Colonic mucosa (tissue), 4 donors: Measurements from ENCODE around the gene DLGAP1. TPM values are rescaled to one million over a fixed set of nuclear protein-coding genes. Genes with fewer than 3 reads are reported as not detected.
"Not testable (repeated sequence)": the region's sequence is repeated elsewhere in the genome, so short reads cannot be mapped to it uniquely, and the experiment has no call there.

Experiments used
- DNase-seq: peaks from one replicate; pipeline ENCODE4 v3.0.0-alpha.2; 2020
- H3K27ac ChIP-seq: fragments of 200-600 bp; one replicate; pipeline ENCODE4 v1.8.0; 2021
- H3K27me3 ChIP-seq: fragments of 200-600 bp; one replicate; pipeline ENCODE4 v1.8.0; 2021
- H3K36me3 ChIP-seq: fragments of 200-600 bp; one replicate; pipeline ENCODE4 v1.8.0; 2021
- H3K4me1 ChIP-seq: fragments of 200-600 bp; one replicate; pipeline ENCODE4 v1.8.0; 2021; ENCODE audit warnings: mild to moderate bottlenecking
- H3K4me3 ChIP-seq: fragments of 200-600 bp; one replicate; pipeline ENCODE4 v1.8.0; 2021
- H3K9ac ChIP-seq, 2 donors: one replicate each; pipeline ENCODE4 v1.7.0; 2013; ENCODE audit warnings: control low read depth in 2 of 2, low read depth in 2 of 2, low read length in 2 of 2
- H3K9me3 ChIP-seq: fragments of 200-600 bp; one replicate; pipeline ENCODE4 v1.8.0; 2021
- intact Hi-C: fragments of 100-400 bp; cut with DNase I; formaldehyde crosslinking; loops from one replicate; pipeline ENCODE4 v1.14.1; 2022
- total RNA-seq, 2 donors: library from RNA; stranded (reverse); fragmentation: NEBNext Ultra II Directional in 1 of 2; extraction: Animal tissue kit (Norgen Biotek cat#: 25700) in 1 of 2; gene quantifications; one replicate each; pipeline ENCODE4 v1.2.1, GENCODE V29; 2021
- TF ChIP-seq, protein P1 (sequence below): fragments of 200-600 bp; IDR thresholded peaks from one replicate; pipeline ENCODE4 v1.8.0; 2022; ENCODE audit warnings: antibody characterized with exemption, mild to moderate bottlenecking
- donor health status: healthy.
- donor health status: DM: no; HTN: no; CAD: no.
- donor health status: DM: no; HTN: no; CAD: no.

DLGAP1 gene
- total RNA-seq, 2 donors from 2014 or later = 0.25 to 0.50 TPM

DNA sequence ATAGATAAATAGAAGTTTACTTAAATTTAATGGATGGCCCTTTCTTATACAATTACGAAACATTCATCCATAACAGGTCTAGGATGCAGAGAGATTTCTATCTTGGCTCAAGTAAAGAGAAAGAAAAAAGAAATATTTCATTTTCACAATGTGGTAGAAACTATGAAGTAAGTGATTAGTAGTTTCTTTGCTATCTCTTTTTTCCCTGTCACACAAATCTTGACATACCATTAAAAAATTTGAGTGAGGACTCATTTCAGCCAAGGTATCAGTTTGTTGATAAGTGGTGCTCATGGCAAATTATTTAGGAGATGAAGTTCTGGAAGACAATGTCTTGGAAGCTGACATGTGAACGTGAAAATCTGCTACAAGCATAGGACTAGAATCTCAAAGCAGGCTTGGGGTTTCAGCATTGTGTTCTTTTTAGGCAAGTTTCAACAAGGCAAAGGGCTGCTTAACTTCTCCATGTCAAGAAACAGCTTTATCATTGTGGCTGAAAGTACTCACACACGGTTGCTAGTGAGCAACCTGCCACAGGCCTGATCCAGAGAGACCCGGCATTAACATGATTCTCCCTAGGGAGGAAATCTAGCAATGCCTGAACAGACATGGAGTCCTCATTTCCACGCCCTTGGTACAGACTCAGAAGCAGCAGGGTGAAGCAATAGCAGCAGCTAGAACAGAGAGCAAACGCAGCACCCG, 414.6 kb downstream of the DLGAP1 start:
- Histone ChIP-seq H3K4me1 (no peaks in the 10 kb centered on the region), H3K9ac (no peak overlapping the region), H3K4me3 (no peak overlapping the region), H3K27me3 (no peaks in the 10 kb centered on the region), H3K9me3 (no peaks in the 10 kb centered on the region), H3K36me3 (no peaks in the 10 kb centered on the region), H3K27ac (no peak overlapping the region)
- TF ChIP-seq, protein P1, sequence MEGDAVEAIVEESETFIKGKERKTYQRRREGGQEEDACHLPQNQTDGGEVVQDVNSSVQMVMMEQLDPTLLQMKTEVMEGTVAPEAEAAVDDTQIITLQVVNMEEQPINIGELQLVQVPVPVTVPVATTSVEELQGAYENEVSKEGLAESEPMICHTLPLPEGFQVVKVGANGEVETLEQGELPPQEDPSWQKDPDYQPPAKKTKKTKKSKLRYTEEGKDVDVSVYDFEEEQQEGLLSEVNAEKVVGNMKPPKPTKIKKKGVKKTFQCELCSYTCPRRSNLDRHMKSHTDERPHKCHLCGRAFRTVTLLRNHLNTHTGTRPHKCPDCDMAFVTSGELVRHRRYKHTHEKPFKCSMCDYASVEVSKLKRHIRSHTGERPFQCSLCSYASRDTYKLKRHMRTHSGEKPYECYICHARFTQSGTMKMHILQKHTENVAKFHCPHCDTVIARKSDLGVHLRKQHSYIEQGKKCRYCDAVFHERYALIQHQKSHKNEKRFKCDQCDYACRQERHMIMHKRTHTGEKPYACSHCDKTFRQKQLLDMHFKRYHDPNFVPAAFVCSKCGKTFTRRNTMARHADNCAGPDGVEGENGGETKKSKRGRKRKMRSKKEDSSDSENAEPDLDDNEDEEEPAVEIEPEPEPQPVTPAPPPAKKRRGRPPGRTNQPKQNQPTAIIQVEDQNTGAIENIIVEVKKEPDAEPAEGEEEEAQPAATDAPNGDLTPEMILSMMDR = no peak
- DNase-seq = no peak
- intact Hi-C loops = no loop called here

DNA sequence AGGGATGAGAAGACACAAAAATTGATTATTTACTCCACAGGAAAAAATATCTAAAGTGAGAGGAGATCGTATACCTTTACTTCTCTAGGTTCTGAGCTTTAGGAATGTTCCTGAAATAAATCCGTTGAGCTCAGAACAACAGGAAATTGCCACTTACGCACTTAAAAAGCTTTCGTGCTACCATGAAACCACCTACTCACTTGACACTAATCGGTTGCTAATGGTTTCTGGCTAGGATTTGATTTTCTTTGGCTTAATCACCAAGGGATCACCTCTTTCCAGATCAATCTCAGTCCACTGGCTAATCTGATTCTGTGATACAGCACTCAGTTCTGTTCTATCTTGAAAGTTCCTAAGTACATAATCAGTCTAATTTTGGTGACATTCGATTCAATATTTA, 419.6 kb downstream of the DLGAP1 start:
- no peak overlapping the region for H3K9ac ChIP-seq
- DNase-seq = no peak
- intact Hi-C loops = no loop called here
- no peaks in the 10 kb centered on the region for H3K4me1 ChIP-seq
- H3K9me3 ChIP-seq = no peaks in the 10 kb centered on the region
- no peak overlapping the region for H3K4me3 ChIP-seq
- no peaks in the 10 kb centered on the region for H3K27me3 ChIP-seq
- TF ChIP-seq, protein P1 = no peak
- no peaks in the 10 kb centered on the region for H3K36me3 ChIP-seq
- no peak overlapping the region for H3K27ac ChIP-seq

DNA sequence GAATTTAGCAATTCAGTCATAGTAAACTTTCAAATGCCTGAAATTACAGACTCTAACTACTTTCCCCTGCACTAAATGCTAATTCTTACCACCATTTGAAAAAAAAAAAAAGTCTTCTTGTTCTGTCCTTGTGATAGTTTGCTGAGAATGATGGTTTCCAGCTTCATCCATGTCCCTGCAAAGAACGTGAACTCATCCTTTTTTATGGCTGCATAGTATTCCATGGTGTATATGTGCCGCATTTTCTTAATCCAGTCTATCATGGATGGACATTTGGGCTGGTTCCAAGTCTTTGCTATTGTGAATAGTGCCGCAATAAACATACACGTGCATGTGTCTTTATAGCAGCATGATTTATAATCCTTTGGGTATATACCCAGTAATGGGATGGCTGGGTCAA, 420.3 kb downstream of the DLGAP1 start:
- DNase-seq, intact Hi-C loops, H3K4me3 ChIP-seq, H3K9me3 ChIP-seq, H3K9ac ChIP-seq, H3K36me3 ChIP-seq, H3K27ac ChIP-seq, H3K4me1 ChIP-seq, H3K27me3 ChIP-seq: not testable (repeated sequence)

DNA sequence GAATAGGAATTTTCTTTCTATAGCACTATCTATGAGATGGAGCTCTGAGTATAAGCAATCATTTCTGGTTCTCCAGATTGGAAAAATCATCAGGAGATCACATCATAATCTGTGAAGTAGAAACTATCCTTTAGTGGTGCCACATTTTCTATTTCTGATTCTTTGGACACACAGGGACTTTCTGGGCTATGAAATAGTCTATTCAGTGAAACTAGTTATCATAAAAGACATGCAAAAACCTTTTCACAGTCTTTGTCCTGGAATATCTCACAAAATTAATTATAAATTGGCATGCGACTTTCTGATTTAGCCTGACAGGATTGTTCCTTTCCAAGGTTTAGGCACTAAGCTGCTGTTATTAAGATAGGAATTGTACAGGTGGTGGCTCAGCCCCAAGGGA, 428.6 kb downstream of the DLGAP1 start:
- H3K4me3 ChIP-seq = no peak overlapping the region
- no peak overlapping the region for H3K27ac ChIP-seq
- no peaks in the 10 kb centered on the region for H3K9me3 ChIP-seq
- TF ChIP-seq, protein P1 = no peak
- H3K36me3 ChIP-seq = no peaks in the 10 kb centered on the region
- H3K27me3 ChIP-seq = no peaks in the 10 kb centered on the region
- no peaks in the 10 kb centered on the region for H3K4me1 ChIP-seq
- intact Hi-C loops = no loop called here
- DNase-seq = no peak
- no peak overlapping the region for H3K9ac ChIP-seq

DNA sequence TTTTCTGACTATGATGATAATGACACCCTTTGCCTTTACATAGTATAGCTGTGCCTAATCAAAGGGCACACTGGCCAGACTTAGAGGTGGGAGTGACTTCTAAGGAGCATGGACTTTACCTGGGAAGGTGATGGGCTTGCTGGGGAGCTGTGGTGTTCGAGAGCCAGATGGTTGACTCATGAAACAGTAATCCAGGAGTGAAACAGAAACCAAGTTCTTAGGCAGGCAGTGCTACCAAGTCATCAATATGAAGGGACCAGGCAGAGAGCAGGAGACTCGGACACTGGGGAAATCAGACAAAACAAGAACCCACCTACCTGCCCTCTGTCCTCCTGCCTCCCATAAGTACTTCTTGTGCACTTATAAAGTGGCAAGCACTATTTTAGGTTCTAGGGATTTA, 430.4 kb downstream of the DLGAP1 start:
- H3K9ac ChIP-seq = no peak overlapping the region
- intact Hi-C loops = no loop called here
- H3K27me3 ChIP-seq = no peaks in the 10 kb centered on the region
- no peak overlapping the region for H3K4me3 ChIP-seq
- H3K36me3 ChIP-seq = no peaks in the 10 kb centered on the region
- H3K27ac ChIP-seq = no peak overlapping the region
- no peaks in the 10 kb centered on the region for H3K4me1 ChIP-seq
- TF ChIP-seq, protein P1 = no peak
- DNase-seq = no peak
- H3K9me3 ChIP-seq = no peaks in the 10 kb centered on the region

DNA sequence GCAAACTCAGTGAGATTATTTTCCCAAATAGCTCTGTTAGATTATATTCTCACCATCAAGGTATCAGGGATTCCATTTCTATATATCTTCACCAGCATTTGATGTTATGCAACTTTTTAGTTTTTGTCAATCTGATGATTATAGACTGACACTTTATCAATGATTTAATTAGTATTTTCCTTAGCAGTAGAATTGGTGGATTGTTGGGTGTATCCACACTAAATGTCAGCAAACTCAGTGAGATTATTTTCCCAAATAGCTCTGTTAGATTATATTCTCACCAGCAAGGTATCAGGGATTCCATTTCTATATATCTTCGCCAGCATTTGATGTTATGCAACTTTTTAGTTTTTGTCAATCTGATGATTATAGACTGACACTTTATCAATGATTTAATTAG, 432.4 kb downstream of the DLGAP1 start:
- intact Hi-C loops, H3K27me3 ChIP-seq, DNase-seq: not testable (repeated sequence)

More for the DNA sequence above, 432.4 kb downstream of the DLGAP1 start:
- H3K9ac ChIP-seq, H3K4me1 ChIP-seq, H3K9me3 ChIP-seq, H3K27ac ChIP-seq, H3K4me3 ChIP-seq, H3K36me3 ChIP-seq: not testable (repeated sequence)
